Measurements from ENCODE around the gene PLEKHJ1.

PLEKHJ1 gene

GRCh38 chr19:2195361-2195760 is 40.8 kb downstream of the PLEKHJ1 start:
- no peak for DNase-seq

- DNase-seq, result no peak
These were observed 41.5 kb downstream of the PLEKHJ1 start for GRCh38 chr19:2194513-2195078.

- DNase-seq, result no peak
These were observed 42.3 kb downstream of the PLEKHJ1 start for GRCh38 chr19:2193807-2194206.

- no peak for DNase-seq
These were observed 43.3 kb downstream of the PLEKHJ1 start for GRCh38 chr19:2192862-2193261.

GRCh38 chr19:2191456-2192310 is 44.4 kb downstream of the PLEKHJ1 start:
- DNase-seq, result no peak

GRCh38 chr19:2190848-2191455 is 45.2 kb downstream of the PLEKHJ1 start:
- DNase-seq, result no peak

GRCh38 chr19:2189880-2190279 is 46.2 kb downstream of the PLEKHJ1 start:
- no peak for DNase-seq

GRCh38 chr19:2188708-2189385 is 47.3 kb downstream of the PLEKHJ1 start:
- DNase-seq, result no peak

GRCh38 chr19:2187159-2187558 is 49.0 kb downstream of the PLEKHJ1 start:
- DNase-seq, result no peak

GRCh38 chr19:2186071-2186846 is 49.9 kb downstream of the PLEKHJ1 start:
- DNase-seq, result no peak

GRCh38 chr19:2185734-2186070 is 50.4 kb downstream of the PLEKHJ1 start:
- DNase-seq, result no peak

GRCh38 chr19:2184422-2184975 is 51.6 kb downstream of the PLEKHJ1 start:
- DNase-seq, result no peak
